Measurements from ENCODE around the gene DNAJC10. TPM values are rescaled to one million over a fixed set of nuclear protein-coding genes. Genes with fewer than 3 reads are reported as not detected.
"Not testable (repeated sequence)": the region's sequence is repeated elsewhere in the genome, so short reads cannot be mapped to it uniquely, and the experiment has no call there.

DNAJC10 gene
- polyA plus RNA-seq, 3 donors, result 16.1 to 21.7 (median 18.5) TPM

DNA sequence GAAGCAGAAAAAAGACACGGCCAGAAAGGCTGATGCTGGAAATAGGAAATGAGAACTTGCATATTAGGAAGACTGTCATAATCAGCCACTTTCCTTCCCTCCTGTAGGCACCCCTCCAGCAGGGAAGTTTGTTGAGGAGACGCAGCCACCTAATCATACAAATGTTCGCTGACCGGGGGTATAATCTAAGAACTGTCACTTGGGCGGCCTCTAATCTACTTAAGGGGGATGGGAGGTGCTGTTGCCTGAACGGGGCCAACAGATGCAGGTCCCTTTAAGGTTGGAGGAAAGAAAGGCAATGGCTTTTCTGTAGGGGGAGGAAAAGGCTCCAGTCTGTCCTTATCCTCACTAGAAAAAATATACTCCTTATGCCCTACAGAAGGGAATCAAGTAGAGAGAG is 50.6 kb downstream of the DNAJC10 start:
- 31 to 55% (median 55%) methylated on average over 6 of the region's 6 CpGs for whole genome bisulfite sequencing, 3 donors
- H3K27ac ChIP-seq (ENCODE audit: low read depth, low read length), result no peak overlapping the region

GRCh38 chr2:182767578-182767977 is 51.5 kb downstream of the DNAJC10 start:
- H3K27ac ChIP-seq (ENCODE audit: low read depth, low read length), result no peak overlapping the region
- WGBS, 3 donors, result 46 to 76% (median 73%) methylated on average over 7 of the region's 7 CpGs

- 98 to 100% (median 99%) methylated on average over 2 of the region's 2 CpGs for WGBS, 3 donors
- H3K27ac ChIP-seq (ENCODE audit: low read depth, low read length), result not testable (repeated sequence)
These were observed 52.9 kb downstream of the DNAJC10 start for GRCh38 chr2:182768950-182769349.

GRCh38 chr2:182779323-182779722 is 63.3 kb downstream of the DNAJC10 start:
- WGBS, 3 donors, result 95 to 100% (median 96%) methylated on average over 1 of the region's 1 CpG

DNA sequence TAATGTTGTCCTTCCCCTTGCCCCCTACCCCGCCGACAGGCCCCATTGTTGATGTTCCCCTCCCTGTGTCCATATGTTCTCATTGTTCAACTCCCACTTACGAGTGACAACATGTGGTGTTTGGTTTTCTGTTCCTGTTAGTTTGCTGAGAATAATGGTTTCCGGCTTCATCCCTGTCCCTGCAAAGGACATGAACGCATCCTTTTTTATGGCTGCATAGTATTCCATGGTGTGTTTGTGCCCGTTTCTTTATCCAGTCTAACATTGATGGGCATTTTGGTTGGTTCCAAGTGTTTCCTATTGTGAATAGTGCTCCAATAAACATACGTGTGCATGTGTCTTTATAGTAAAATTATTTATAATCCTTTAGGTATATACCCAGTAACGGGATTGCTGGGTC is 65.0 kb downstream of the DNAJC10 start:
- not testable (repeated sequence) for H3K27ac ChIP-seq (ENCODE audit: low read depth, low read length)
- WGBS, 3 donors, result 97 to 99% (median 98%) methylated on average over 8 of the region's 8 CpGs

More at GRCh38 chr2:182779323-182779722, 63.3 kb downstream of the DNAJC10 start:
- no peak overlapping the region for H3K27ac ChIP-seq (ENCODE audit: low read depth, low read length)

- WGBS, 3 donors, result 74 to 83% (median 75%) methylated on average over 3 of the region's 3 CpGs
- H3K27ac ChIP-seq (ENCODE audit: low read depth, low read length), result not testable (repeated sequence)
These were observed 66.6 kb downstream of the DNAJC10 start for GRCh38 chr2:182782686-182783085.

DNA sequence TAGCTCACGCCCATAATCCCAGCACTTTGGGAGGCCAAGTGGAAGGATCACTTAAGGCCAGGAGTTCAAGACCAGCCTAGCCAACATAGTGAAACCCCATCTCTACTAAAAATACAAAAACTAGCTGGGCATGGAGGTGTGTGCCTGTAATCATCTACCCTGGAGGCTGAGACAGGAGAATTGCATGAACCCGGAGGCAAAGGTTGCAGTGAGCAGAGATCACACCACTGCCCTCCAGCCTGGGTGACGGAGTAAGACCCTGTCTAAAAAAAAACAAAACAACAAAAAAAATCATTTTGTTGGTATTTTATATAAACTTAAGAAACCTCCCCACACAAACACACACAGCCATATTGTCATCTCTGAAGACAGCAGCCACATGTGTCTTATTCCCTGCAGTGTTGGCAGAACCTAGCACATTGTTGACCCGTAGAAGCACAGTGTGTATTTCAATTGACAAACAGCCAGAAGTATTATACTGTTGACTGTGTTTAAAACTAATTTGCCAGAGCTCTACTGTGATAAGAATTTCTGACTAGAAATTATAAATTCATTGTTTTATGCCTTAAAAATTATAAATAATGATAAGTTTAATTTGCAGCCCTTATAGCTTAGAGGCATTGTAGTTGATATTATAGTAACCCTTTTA is 68.1 kb downstream of the DNAJC10 start:
- 83 to 88% (median 86%) methylated on average over 4 of the region's 4 CpGs for WGBS, 3 donors
- no peak overlapping the region for H3K27ac ChIP-seq (ENCODE audit: low read depth, low read length)

- H3K27ac ChIP-seq (ENCODE audit: low read depth, low read length), result no peak overlapping the region
- 45 to 85% (median 80%) methylated on average over 1 of the region's 1 CpG for WGBS, 3 donors
These were observed 68.7 kb downstream of the DNAJC10 start for GRCh38 chr2:182784777-182785176.

DNA sequence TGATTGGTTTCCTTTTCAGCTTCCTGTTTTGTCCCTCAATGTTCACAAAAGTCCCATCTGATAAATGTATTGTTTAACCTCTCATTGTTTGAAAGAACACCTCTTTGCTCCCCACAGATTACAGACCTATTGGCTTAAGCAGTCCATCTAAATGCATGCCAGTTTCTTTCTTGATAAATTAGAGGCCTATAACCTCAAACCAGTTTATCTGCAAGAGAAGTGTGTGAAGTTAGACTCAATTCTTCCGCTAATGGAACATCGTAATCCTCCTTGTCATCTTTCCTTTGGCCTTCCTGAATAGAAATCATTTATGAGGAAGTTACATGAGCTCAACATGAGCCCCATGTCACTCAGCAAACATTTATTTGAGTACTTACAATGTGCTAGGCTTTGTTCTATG is 76.4 kb downstream of the DNAJC10 start:
- no peak overlapping the region for H3K27ac ChIP-seq (ENCODE audit: low read depth, low read length)
- 71 to 89% (median 80%) methylated on average over 2 of the region's 2 CpGs for WGBS, 3 donors

DNA sequence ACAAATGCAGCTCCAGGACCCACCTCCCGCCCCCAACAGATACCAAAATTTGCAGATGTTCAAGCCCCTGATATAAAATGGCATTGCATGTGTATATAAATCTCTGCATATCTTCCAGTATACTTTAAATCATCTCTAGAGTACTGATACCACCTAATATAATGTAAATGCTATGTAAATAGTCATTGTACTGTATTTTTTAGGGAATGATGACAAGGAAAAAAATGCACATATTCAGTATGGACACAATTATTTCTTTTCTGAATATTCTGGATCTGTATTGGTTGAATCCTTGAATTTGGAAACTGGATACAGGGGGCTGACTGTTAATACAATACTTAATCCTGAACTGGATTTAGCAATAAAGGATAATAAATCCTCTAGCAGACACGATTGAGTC is 82.7 kb downstream of the DNAJC10 start:
- WGBS, 3 donors, result 65 to 79% (median 68%) methylated on average over 2 of the region's 2 CpGs
- H3K27ac ChIP-seq (ENCODE audit: low read depth, low read length), result no peak overlapping the region

DNA sequence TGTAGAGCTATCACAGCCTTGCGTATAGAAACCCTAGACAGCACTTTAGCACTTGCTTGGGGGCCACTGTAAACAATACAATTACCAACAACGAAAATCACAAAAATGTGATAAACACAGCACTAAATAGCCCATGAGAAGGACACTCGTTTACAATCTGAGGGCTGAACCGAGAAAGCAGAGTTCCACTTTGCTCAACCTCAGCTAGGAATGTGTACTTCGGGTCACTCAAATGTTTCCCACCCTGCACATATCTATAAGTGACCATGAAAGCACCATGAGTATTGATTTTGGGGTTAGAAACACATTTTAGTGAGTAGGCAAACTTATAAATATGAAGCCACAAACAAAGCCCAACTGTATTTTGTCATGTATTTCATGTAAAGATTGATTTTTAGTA is 88.1 kb downstream of the DNAJC10 start:
- WGBS, 3 donors, result 74 to 90% (median 87%) methylated on average over 5 of the region's 5 CpGs
- H3K27ac ChIP-seq (ENCODE audit: low read depth, low read length), result no peak overlapping the region

- 65 to 80% (median 65%) methylated on average over 3 of the region's 3 CpGs for WGBS, 3 donors
- no peak overlapping the region for H3K27ac ChIP-seq (ENCODE audit: low read depth, low read length)
These were observed 91.3 kb downstream of the DNAJC10 start for GRCh38 chr2:182807319-182807718.

DNA sequence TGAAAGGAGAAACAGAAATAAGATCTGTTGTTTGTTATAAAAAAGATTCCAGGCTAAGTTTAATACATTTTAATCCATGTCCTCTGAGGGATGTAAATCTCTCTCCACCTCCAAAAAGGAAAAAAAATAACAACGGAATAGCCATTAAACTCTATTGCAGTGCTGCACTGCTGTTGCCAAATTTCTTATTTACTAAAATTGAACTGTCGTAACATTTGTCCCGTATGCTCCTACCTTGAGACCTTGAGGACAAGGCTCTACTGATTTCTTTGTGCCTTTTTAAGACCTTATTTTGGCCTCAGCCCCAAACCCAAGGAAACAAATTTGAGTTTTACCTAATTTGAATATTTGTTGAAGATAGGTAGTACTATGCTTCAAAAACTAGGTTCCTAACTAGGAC is 94.0 kb downstream of the DNAJC10 start:
- WGBS, 3 donors, result 51 to 85% (median 76%) methylated on average over 3 of the region's 3 CpGs

DNA sequence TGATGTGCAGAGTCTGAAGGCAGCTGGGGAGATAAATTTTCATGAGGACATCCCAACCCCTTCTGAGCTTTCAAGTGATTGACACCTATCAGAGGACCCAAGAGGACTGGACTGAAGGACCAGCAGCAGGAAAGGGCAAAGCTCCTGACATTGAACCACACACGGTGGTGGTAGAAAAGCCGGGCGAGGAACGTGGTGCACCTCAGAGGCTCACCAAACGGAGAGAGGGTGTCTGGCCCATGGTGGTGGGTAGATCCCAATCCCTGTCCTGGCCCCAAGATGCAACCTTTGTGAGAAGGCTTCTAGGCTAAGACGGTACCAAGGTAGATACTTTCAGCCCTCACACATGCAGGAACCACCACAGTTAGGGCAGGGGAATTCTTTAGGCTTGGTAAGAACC is 98.3 kb downstream of the DNAJC10 start:
- H3K27ac ChIP-seq (ENCODE audit: low read depth, low read length), result no peak overlapping the region
- 79 to 88% (median 83%) methylated on average over 6 of the region's 6 CpGs for WGBS, 3 donors

More for the DNA sequence above, 94.0 kb downstream of the DNAJC10 start:
- no peak overlapping the region for H3K27ac ChIP-seq (ENCODE audit: low read depth, low read length)

DNA sequence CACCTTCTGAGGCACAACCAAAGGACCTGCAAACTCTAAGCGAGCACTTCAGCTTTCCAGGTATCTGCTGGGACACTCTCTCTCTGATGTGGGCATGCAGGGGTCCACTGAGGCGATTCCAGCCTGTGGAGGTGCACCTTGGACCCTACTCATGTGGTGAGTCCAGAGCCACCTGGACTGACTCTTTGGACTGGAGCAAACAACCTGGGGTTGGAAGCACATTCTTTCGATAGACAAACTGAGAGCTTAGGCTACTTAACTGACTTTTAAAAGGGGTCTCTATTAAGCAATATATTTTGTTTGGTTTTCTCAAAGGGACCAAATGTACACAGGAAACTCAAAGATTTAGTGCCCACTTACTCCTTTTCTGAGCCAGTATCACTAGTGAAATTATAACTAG is 98.7 kb downstream of the DNAJC10 start:
- 84 to 90% (median 88%) methylated on average over 3 of the region's 3 CpGs for WGBS, 3 donors
- no peak overlapping the region for H3K27ac ChIP-seq (ENCODE audit: low read depth, low read length)

DNA sequence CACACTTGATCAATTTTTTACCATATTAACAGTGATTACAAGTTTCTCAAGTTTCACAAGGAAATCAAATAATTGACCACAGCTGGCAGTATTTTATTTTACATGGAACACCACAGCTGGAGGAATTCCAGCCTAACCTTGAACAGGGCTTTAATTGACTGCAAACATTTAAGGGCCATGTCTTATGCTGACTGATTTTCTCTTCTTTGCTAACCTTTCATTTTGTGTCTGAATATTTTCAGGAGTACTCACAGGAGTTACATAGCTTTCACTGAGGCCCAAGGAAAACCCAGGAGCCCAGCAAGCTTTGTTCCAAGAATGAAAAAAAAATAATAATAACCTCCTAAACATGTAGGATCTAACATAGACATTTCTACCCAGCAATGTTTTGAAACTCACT is 100.8 kb downstream of the DNAJC10 start:
- no peak overlapping the region for H3K27ac ChIP-seq (ENCODE audit: low read depth, low read length)

DNA sequence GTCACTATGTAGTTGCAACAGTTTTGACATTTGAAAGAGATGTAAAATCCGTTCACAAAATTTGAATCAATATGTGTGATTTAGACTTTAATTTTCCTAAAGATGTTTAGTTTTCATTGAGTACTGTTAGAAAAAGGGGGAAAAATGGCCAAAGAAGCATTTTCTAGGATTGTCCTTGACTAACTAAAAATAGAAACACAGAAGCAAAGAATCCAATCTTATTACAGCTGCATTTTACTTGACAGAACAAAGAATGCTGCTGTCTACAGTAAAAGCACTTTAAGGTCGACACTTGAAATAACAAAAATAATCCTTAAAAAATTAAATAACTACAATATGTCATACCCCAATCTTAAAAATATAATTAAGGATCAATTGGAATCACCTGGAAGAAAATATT is 101.5 kb downstream of the DNAJC10 start:
- WGBS, 3 donors, result 38 to 78% (median 78%) methylated on average over 2 of the region's 2 CpGs
- no peak overlapping the region for H3K27ac ChIP-seq (ENCODE audit: low read depth, low read length)

- H3K27ac ChIP-seq (ENCODE audit: low read depth, low read length), result no peak overlapping the region
- WGBS, 3 donors, result 78 to 86% (median 81%) methylated on average over 3 of the region's 3 CpGs
These were observed 102.4 kb downstream of the DNAJC10 start for GRCh38 chr2:182818501-182818900.

DNA sequence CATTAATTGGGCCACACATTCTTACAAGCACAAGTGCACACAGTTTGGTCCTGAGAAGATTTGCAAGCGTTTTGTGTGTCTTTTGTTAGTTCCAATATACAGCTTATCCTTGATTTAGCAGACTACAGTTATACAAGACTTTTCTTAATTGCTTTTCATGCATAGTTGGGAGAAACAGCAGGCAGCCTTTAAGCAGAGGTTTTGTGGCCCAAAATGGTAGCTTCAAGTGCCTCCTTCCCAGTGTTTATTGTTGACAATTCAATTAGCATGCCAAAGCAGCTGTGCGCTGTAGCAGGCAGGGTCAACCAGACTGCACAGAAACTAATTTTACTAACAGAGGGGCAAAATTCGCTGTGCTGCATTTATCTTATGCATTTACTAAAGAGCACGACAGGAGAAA is 102.9 kb downstream of the DNAJC10 start:
- H3K27ac ChIP-seq (ENCODE audit: low read depth, low read length), result no peak overlapping the region
- 82 to 87% (median 85%) methylated on average over 4 of the region's 4 CpGs for WGBS, 3 donors

DNA sequence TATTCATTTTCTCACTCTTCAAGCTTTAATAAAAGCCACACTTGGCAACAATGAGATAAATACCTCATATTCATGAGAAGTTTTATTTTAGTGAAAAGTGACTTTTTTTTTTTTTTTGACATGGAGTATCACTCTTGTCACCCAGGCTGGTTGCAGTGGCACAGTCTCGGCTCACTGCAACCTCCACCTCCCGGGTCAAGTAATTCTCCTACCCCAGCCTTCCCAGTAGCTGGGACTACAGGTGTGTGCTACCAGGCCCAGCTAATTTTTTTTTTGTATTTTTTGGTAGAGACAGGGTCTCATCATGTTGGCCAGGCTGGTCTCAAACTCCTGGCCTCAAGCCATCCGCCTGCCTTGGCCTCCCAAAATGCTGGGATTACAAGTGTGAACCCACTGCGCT is 103.4 kb downstream of the DNAJC10 start:
- no peak overlapping the region for H3K27ac ChIP-seq (ENCODE audit: low read depth, low read length)
- WGBS, 3 donors, result 93 to 97% (median 95%) methylated on average over 4 of the region's 4 CpGs

DNA sequence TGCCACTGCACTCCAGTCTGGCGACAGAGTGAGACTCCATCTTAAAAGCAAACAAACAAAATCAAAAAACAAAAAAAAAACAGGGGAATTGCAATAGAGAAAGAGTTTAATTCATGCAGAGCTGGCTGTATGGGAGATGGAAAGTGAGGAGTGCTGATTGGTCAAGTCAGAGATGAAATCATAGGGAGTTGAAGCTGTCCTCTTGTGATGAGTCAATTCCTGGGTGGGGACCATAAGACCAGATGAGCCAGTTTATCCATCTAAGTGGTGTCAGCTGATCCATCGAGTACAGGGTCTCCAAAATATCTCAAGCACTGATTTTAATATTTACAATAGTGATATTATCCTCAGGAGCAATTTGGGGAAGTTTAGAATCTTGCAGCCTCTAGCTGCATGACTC is 105.1 kb downstream of the DNAJC10 start:
- H3K27ac ChIP-seq (ENCODE audit: low read depth, low read length), result no peak overlapping the region
- WGBS, 3 donors, result 65 to 84% (median 81%) methylated on average over 2 of the region's 2 CpGs
